ENCODE data around the gene ZNF425. TPM values are rescaled to one million over a fixed set of nuclear protein-coding genes. Genes with fewer than 3 reads are reported as not detected.

Gene ZNF425
- total RNA-seq, 1 experiment from 2014 or later = 5.2 TPM

- ChIA-PET POLR2A (ENCODE audit: unreplicated experiment) (no interaction called here), CTCF (no interaction called here)
- Histone ChIP-seq H3K4me2 (no peak overlapping the region), H3K4me1 (replicated peaks; ENCODE audit: insufficient read depth) (no peaks in the 10 kb centered on the region), H3K27ac (no peak overlapping the region), H3K9me3 (ENCODE audit: insufficient read depth, low read depth) (no peaks in the 10 kb centered on the region), H4K20me1 (ENCODE audit: insufficient read depth) (no peaks in the 10 kb centered on the region), H2AFZ (no peak overlapping the region), H3K27me3 (ENCODE audit: insufficient read depth, low read depth) (no peaks in the 10 kb centered on the region), H3K36me3 (ENCODE audit: low read depth) (no peaks in the 10 kb centered on the region), H3K79me2 (ENCODE audit: low read depth) (no peaks in the 10 kb centered on the region), H3F3A (ENCODE audit: insufficient read depth, low read depth) (no peaks in the 10 kb centered on the region), H3K4me3 (no peak overlapping the region), H3K9me2 (ENCODE audit: insufficient read depth) (no peaks in the 10 kb centered on the region)
- intact Hi-C loops (cut with micrococcal nuclease; ENCODE audit: unreplicated experiment) = no loop called here
- TF ChIP-seq CTCF (conservative IDR thresholded peaks at IDR 0.05) = no peak
- no peak for TF ChIP-seq EZH2 (IDR thresholded peaks at IDR 0.05; ENCODE audit: low read depth)
- no TSS peak for BruUV-seq (replicated peaks)
- DNase-seq = no peak
Measured at GRCh38 chr7:149103424-149103823, 22.7 kb downstream of the ZNF425 start.

DNA sequence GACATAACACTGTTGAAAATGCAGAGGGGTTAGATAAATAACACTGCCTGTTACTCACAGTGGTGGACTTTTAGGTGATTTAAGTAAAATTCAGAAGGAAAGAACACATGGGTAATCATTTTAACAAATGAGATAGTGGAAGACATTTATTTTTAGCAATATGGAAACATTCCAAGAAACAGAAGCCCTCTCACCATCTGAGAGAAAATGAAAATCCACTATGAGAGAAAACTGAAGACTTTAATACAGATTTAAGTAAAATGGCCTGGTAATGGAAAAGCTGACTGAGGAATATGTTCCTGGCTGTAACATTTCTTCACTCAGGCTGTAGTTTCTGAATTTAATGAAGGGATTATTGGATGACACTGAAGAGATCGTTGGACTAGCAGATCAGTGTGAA, 23.5 kb downstream of the ZNF425 start:
- Histone ChIP-seq H3K9me2 (ENCODE audit: insufficient read depth) (no peaks in the 10 kb centered on the region), H3F3A (ENCODE audit: insufficient read depth, low read depth) (no peaks in the 10 kb centered on the region)

DNA sequence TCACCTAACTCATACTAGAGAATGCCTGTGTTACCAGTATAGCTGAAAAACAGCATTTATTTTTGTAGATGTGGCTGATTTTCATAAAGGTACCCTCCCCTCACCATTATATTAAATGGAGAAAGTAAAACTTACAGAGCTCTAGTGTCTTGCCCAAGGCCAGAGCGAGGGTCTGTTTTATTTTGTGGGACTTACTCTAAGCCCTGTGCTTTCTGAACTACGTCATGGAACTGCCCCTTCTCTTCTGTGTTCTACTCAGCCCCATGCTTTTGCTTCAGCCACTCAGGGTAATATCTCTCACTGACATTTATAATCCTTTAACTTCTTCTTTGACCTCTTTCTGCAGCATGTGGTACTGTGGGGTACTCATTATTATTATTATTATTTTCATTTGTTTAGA, 25.3 kb downstream of the ZNF425 start:
- CTCF ChIA-PET = interaction anchor here (0.8 kb wide), 1 partner anchor 35 kb away, joined by 3 read pairs; no protein-coding TSS in a partner anchor
- no peaks in the 10 kb centered on the region for H3K27me3 ChIP-seq (ENCODE audit: insufficient read depth, low read depth)
- intact Hi-C loops (cut with micrococcal nuclease; ENCODE audit: unreplicated experiment) = no loop called here
- TF ChIP-seq CTCF (conservative IDR thresholded peaks at IDR 0.05) (no peak), EZH2 (IDR thresholded peaks at IDR 0.05; ENCODE audit: low read depth) (no peak)
- no peaks in the 10 kb centered on the region for H3K9me2 ChIP-seq (ENCODE audit: insufficient read depth)
- H3K27ac ChIP-seq = no peak overlapping the region
- H3F3A ChIP-seq (ENCODE audit: insufficient read depth, low read depth) = no peaks in the 10 kb centered on the region; the same call in 1 of the 2 replicates
- no peak overlapping the region for H3K4me3 ChIP-seq
- no peaks in the 10 kb centered on the region for H3K4me1 ChIP-seq (replicated peaks; ENCODE audit: insufficient read depth)
- no TSS peak for BruUV-seq (replicated peaks)
- no peak overlapping the region for H2AFZ ChIP-seq
- H3K9me3 ChIP-seq (ENCODE audit: insufficient read depth, low read depth) = no peaks in the 10 kb centered on the region
- no peaks in the 10 kb centered on the region for H3K36me3 ChIP-seq (ENCODE audit: low read depth)
- POLR2A ChIA-PET (ENCODE audit: unreplicated experiment) = no interaction called here
- H3K4me2 ChIP-seq = no peak overlapping the region
- no peaks in the 10 kb centered on the region for H3K79me2 ChIP-seq (ENCODE audit: low read depth)
- H4K20me1 ChIP-seq (ENCODE audit: insufficient read depth) = no peaks in the 10 kb centered on the region
- DNase-seq = no peak

More for the DNA sequence above, 23.5 kb downstream of the ZNF425 start:
- ChIA-PET CTCF (no interaction called here), POLR2A (ENCODE audit: unreplicated experiment) (no interaction called here)
- H3K4me1 ChIP-seq (replicated peaks; ENCODE audit: insufficient read depth) = no peaks in the 10 kb centered on the region
- no peak overlapping the region for H2AFZ ChIP-seq
- H3K27me3 ChIP-seq (ENCODE audit: insufficient read depth, low read depth) = no peaks in the 10 kb centered on the region
- H4K20me1 ChIP-seq (ENCODE audit: insufficient read depth) = no peaks in the 10 kb centered on the region
- H3K4me3 ChIP-seq = no peak overlapping the region
- TF ChIP-seq EZH2 (IDR thresholded peaks at IDR 0.05; ENCODE audit: low read depth) (no peak), CTCF (conservative IDR thresholded peaks at IDR 0.05) (no peak)
- no peak overlapping the region for H3K4me2 ChIP-seq
- no peaks in the 10 kb centered on the region for H3K9me3 ChIP-seq (ENCODE audit: insufficient read depth, low read depth)
- intact Hi-C loops (cut with micrococcal nuclease; ENCODE audit: unreplicated experiment) = no loop called here
- no peaks in the 10 kb centered on the region for H3K79me2 ChIP-seq (ENCODE audit: low read depth)
- no TSS peak for BruUV-seq (replicated peaks)
- no peak for DNase-seq
- no peaks in the 10 kb centered on the region for H3K36me3 ChIP-seq (ENCODE audit: low read depth)
- no peak overlapping the region for H3K27ac ChIP-seq
